Mesodermal cell (in vitro differentiated cells): ENCODE measurements around the gene TMEM19. TPM values are rescaled to one million over a fixed set of nuclear protein-coding genes. Genes with fewer than 3 reads are reported as not detected.

Experiments used
- H3K27ac ChIP-seq: 2 replicates; pipeline ENCODE4 v1.7.0; 2013; ENCODE audit warnings: mild to moderate bottlenecking, low read depth, low read length, moderate library complexity; ENCODE audit not compliant: severe bottlenecking
- H3K36me3 ChIP-seq: 2 replicates; pipeline ENCODE4 v1.7.1; 2013; ENCODE audit warnings: mild to moderate bottlenecking, low read length, moderate library complexity; ENCODE audit not compliant: control insufficient read depth, insufficient read depth
- H3K4me1 ChIP-seq: one replicate; pipeline ENCODE4 v1.7.1; 2013; ENCODE audit warnings: mild to moderate bottlenecking, low read length; ENCODE audit not compliant: insufficient read depth, control insufficient read depth, poor library complexity, severe bottlenecking
- H3K4me3 ChIP-seq: 2 replicates; pipeline ENCODE4 v1.7.0; 2013; ENCODE audit warnings: low read length, control low read depth, mild to moderate bottlenecking; ENCODE audit not compliant: insufficient read depth, poor library complexity, severe bottlenecking; ENCODE audit errors: extremely low read depth
- H3K9me3 ChIP-seq: 2 replicates; pipeline ENCODE4 v1.7.1; 2013; ENCODE audit warnings: mild to moderate bottlenecking, low read length, moderate library complexity; ENCODE audit not compliant: control insufficient read depth
- WGBS, 2 experiments: methylation state at CpG; one replicate each; pipeline ENCODE4 v1.1.5; 2013; ENCODE audit warnings: missing lambda C conversion rate in 2 of 2; ENCODE audit not compliant: insufficient coverage in 2 of 2; 5-methylcytosine and 5-hydroxymethylcytosine counted together
- polyA plus RNA-seq, 2 experiments: library from polyadenylated mRNA; stranded (reverse); fragments of 50-300 nt; gene quantifications; one replicate each; pipeline ENCODE4 v1.2.3, GENCODE V29; 2013

The TMEM19 gene
- 14.4 TPM for polyA plus RNA-seq (2013, experiment 1 of 2)
- polyA plus RNA-seq (2013, experiment 2 of 2) = 14.6 TPM

GRCh38 chr12:71685914-71686657 is at the start of gene TMEM19:
TSS of gene TMEM19 (plus strand) at chr12:71686082. CDS start at chr12:71686681, 599 bp downstream.
- WGBS, 2 experiments = 0 to 1% methylated on average over 33 to 39 of the region's 63 CpGs
- no peaks in the 10 kb centered on the region for H3K4me1 ChIP-seq
- H3K36me3 ChIP-seq = peaks cover 5% of the 10 kb centered on the region
- H3K9me3 ChIP-seq = no peaks in the 10 kb centered on the region
- H3K4me3 ChIP-seq = peak within 1 kb of the TSS; percentile 62
- peak within 1 kb of the TSS; percentile 93 for H3K27ac ChIP-seq

DNA sequence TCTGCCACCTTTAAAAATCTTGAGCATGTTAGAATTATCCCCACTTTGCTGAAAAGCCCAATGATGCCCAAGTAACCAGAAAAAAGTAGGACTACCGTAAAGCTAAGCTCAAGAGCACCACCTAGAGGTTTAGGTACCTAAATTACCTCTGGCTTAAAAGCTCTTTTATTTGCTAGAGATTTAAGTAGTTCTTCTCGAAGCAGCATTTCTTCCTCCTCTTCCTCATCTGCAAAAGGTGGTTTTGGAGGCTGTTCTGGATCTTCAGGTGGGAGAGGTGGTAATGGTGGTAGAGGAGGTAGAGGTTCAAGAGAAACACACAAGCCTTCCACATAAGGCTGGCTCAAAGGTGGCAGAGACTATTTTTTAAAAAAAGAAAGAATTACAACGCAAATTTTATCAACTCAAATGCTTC is 49.2 kb upstream of the TMEM19 start:
- H3K4me3 ChIP-seq = no peak overlapping the region
- WGBS, 2 experiments = 63% methylated on average over 1 of the region's 3 CpGs; no CpG with 5 or more reads in 1 of the 2 experiments
- no peaks in the 10 kb centered on the region for H3K9me3 ChIP-seq
- no peak overlapping the region for H3K27ac ChIP-seq
- H3K4me1 ChIP-seq = no peaks in the 10 kb centered on the region
- H3K36me3 ChIP-seq = peaks cover 56% of the 10 kb centered on the region

DNA sequence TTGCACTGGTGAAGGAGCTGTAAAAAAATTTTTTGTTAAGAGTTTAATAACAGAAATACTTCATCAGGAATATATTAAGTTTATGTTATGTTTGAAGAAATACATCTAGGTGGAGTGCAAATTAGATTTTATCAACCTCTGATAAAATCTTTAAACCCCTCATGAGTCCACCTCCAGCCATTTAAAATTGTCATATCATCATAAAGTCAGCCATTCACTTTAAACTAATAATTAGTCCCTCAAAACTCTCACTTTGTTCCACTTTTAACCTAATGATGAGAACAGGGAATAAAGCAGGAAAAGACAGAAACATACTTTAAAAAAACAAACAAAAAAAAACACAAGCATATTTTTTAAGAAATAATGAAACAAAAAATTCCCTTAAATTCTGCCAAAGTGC is 47.4 kb upstream of the TMEM19 start:
- H3K9me3 ChIP-seq = no peaks in the 10 kb centered on the region
- no peak overlapping the region for H3K4me3 ChIP-seq
- peaks cover 58% of the 10 kb centered on the region for H3K36me3 ChIP-seq
- no peak overlapping the region for H3K27ac ChIP-seq
- H3K4me1 ChIP-seq = no peaks in the 10 kb centered on the region

- no peak overlapping the region for H3K27ac ChIP-seq
- peaks cover 54% of the 10 kb centered on the region for H3K36me3 ChIP-seq
- no peaks in the 10 kb centered on the region for H3K9me3 ChIP-seq
- no peak overlapping the region for H3K4me3 ChIP-seq
- WGBS, 2 experiments = no CpG with 5 or more reads among the region's 2 CpGs
- H3K4me1 ChIP-seq = no peaks in the 10 kb centered on the region
These were observed 46.5 kb upstream of the TMEM19 start for GRCh38 chr12:71639341-71639760.

DNA sequence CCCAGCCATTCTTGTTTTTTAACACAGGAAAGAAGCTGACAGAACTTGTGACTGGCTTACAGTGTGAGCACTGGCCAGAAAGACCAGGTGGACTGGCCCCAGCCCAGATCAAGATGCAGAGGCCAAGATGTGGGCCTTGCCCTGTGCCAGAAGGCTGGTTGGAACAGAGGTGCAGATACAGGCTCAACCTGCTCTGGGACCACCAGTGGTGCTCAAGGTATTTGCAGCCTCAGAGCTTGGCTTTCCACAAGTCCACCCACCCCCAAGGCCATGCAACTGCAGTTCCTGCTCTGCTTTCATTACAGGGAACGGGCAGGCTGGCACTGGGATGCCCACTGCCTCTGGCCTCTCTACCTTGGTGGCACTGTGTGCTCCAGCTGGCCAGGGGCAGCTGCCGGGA is 45.6 kb upstream of the TMEM19 start:
- H3K4me3 ChIP-seq = no peak overlapping the region
- no peak overlapping the region for H3K27ac ChIP-seq
- peaks cover 58% of the 10 kb centered on the region for H3K36me3 ChIP-seq
- WGBS, 2 experiments = 88 to 100% methylated on average over 1 of the region's 2 CpGs
- H3K4me1 ChIP-seq = no peaks in the 10 kb centered on the region
- H3K9me3 ChIP-seq = no peaks in the 10 kb centered on the region

GRCh38 chr12:71641390-71641789 is 44.5 kb upstream of the TMEM19 start:
- Histone ChIP-seq H3K9me3 (no peaks in the 10 kb centered on the region), H3K4me1 (no peaks in the 10 kb centered on the region), H3K27ac (no peak overlapping the region), H3K36me3 (peaks cover 55% of the 10 kb centered on the region), H3K4me3 (no peak overlapping the region)
- no CpG with 5 or more reads among the region's 2 CpGs for whole genome bisulfite sequencing, 2 experiments

- H3K36me3 ChIP-seq = peaks cover 62% of the 10 kb centered on the region
These were observed 43.6 kb upstream of the TMEM19 start for GRCh38 chr12:71642264-71642663.

DNA sequence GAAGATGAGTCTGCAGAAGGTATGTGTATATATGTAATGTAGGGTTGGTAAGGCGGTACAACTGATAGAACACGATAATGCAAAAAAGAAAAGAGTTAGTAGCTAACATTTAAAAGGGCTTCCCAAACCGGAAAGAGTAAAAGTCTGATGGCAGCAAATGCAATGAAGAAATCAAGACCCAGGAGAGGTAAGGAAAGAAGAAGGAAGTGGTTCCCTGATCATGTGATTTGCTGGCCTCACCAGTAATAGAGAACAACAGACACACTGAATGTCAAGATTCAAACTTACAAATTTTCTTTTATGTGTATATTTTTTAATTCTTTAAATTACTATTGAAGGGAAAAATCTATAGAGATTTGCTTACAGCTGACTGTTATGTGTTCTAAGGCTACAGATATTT is 40.6 kb upstream of the TMEM19 start:
- no peak overlapping the region for H3K27ac ChIP-seq
- H3K9me3 ChIP-seq = no peaks in the 10 kb centered on the region
- H3K4me3 ChIP-seq = no peak overlapping the region
- no peaks in the 10 kb centered on the region for H3K4me1 ChIP-seq
- H3K36me3 ChIP-seq = peaks cover 72% of the 10 kb centered on the region
- 86 to 100% methylated on average over 3 of the region's 3 CpGs for WGBS, 2 experiments

More at GRCh38 chr12:71642264-71642663, 43.6 kb upstream of the TMEM19 start:
- Histone ChIP-seq H3K4me1 (no peaks in the 10 kb centered on the region), H3K27ac (no peak overlapping the region), H3K4me3 (no peak overlapping the region), H3K9me3 (no peaks in the 10 kb centered on the region)
- WGBS, 2 experiments = 100% methylated on average over 1 to 2 of the region's 2 CpGs

DNA sequence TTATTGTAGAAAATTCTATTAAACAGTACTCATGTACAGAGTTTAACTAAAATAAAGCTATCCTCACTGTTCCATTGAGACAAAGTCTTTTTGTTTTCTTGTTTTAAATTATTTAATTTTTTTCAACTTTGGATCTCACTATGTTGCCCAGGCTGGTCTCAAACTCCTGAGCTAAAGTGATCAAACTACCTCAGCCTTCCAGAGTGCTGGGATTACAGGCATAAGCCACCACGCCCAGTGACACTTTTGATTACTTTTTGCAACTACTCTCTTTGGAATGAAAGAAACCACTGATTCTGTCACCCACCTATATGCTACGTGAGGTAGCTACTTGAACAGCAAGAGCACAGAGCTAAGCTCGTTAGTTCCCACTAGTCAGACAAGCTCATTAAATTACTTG is 39.4 kb upstream of the TMEM19 start:
- peaks cover 75% of the 10 kb centered on the region for H3K36me3 ChIP-seq
- 92 to 100% methylated on average over 2 to 3 of the region's 3 CpGs for WGBS, 2 experiments
- no peaks in the 10 kb centered on the region for H3K4me1 ChIP-seq
- H3K4me3 ChIP-seq = no peak overlapping the region
- no peak overlapping the region for H3K27ac ChIP-seq
- no peaks in the 10 kb centered on the region for H3K9me3 ChIP-seq

GRCh38 chr12:71648537-71648936 is 37.3 kb upstream of the TMEM19 start:
- H3K27ac ChIP-seq = no peak overlapping the region
- H3K9me3 ChIP-seq = peaks cover 4% of the 10 kb centered on the region
- H3K36me3 ChIP-seq = peaks cover 78% of the 10 kb centered on the region
- WGBS, 2 experiments = 92 to 100% methylated on average over 3 of the region's 4 CpGs
- no peaks in the 10 kb centered on the region for H3K4me1 ChIP-seq
- H3K4me3 ChIP-seq = no peak overlapping the region

GRCh38 chr12:71649401-71649800 is 36.5 kb upstream of the TMEM19 start:
- Histone ChIP-seq H3K4me1 (no peaks in the 10 kb centered on the region), H3K36me3 (peaks cover 81% of the 10 kb centered on the region), H3K27ac (no peak overlapping the region), H3K4me3 (no peak overlapping the region), H3K9me3 (peaks cover 12% of the 10 kb centered on the region)
- WGBS, 2 experiments = no CpG with 5 or more reads among the region's 2 CpGs
